ENCODE measurements around the gene RARS2. TPM values are rescaled to one million over a fixed set of nuclear protein-coding genes. Genes with fewer than 3 reads are reported as not detected.
"Not testable (repeated sequence)": the region's sequence is repeated elsewhere in the genome, so short reads cannot be mapped to it uniquely, and the experiment has no call there.

Gene RARS2
- total RNA-seq, 3 donors from 2014 or later, result 29.3 to 33.1 (median 30.5) TPM

- no peak for TF ChIP-seq POLR2A (IDR thresholded peaks at IDR 0.05)
- TF ChIP-seq POLR2AphosphoS5 (IDR thresholded peaks at IDR 0.05), result no peak
- TF ChIP-seq CTCF (IDR thresholded peaks at IDR 0.05), result no peak
- no peak for DNase-seq (ENCODE audit: low spot score in 2 of 2)
- no peak overlapping the region for H3K4me3 ChIP-seq
- H3K9me3 ChIP-seq, result no peaks in the 10 kb centered on the region
- no peaks in the 10 kb centered on the region for H3K4me1 ChIP-seq
- no peaks in the 10 kb centered on the region for H3K36me3 ChIP-seq
- no peaks in the 10 kb centered on the region for H3K27me3 ChIP-seq
- H3K27ac ChIP-seq, result no peak overlapping the region
- intact Hi-C loops (cut with DNase I; ENCODE audit: low total_unique reads), result no loop called here
Measured at GRCh38 chr6:87630746-87631145, 41.0 kb upstream of the RARS2 start.

- Histone ChIP-seq H3K27me3 (no peaks in the 10 kb centered on the region), H3K27ac (no peak overlapping the region), H3K4me1 (no peaks in the 10 kb centered on the region), H3K4me3 (no peak overlapping the region), H3K9me3 (no peaks in the 10 kb centered on the region), H3K36me3 (no peaks in the 10 kb centered on the region)
- no peak for DNase-seq (ENCODE audit: low spot score in 2 of 2)
- intact Hi-C loops (cut with DNase I; ENCODE audit: low total_unique reads), result no loop called here
- TF ChIP-seq CTCF (IDR thresholded peaks at IDR 0.05), result no peak
- TF ChIP-seq POLR2A (IDR thresholded peaks at IDR 0.05), result no peak
- TF ChIP-seq POLR2AphosphoS5 (IDR thresholded peaks at IDR 0.05), result no peak
Measured at GRCh38 chr6:87628881-87629280, 39.1 kb upstream of the RARS2 start.

GRCh38 chr6:87628424-87628823, 38.6 kb upstream of the RARS2 start:
- Histone ChIP-seq H3K27me3 (no peaks in the 10 kb centered on the region), H3K4me3 (no peak overlapping the region), H3K27ac (no peak overlapping the region), H3K9me3 (no peaks in the 10 kb centered on the region), H3K36me3 (no peaks in the 10 kb centered on the region), H3K4me1 (no peaks in the 10 kb centered on the region)
- intact Hi-C loops (cut with DNase I; ENCODE audit: low total_unique reads), result no loop called here
- no peak for TF ChIP-seq POLR2AphosphoS5 (IDR thresholded peaks at IDR 0.05)
- no peak for TF ChIP-seq CTCF (IDR thresholded peaks at IDR 0.05)
- no peak for TF ChIP-seq POLR2A (IDR thresholded peaks at IDR 0.05)
- no peak for DNase-seq (ENCODE audit: low spot score in 2 of 2)

- DNase-seq (ENCODE audit: low spot score in 2 of 2), result no peak
- no peak overlapping the region for H3K27ac ChIP-seq
- no peaks in the 10 kb centered on the region for H3K4me1 ChIP-seq
- H3K36me3 ChIP-seq, result no peaks in the 10 kb centered on the region
- no peaks in the 10 kb centered on the region for H3K27me3 ChIP-seq
- TF ChIP-seq POLR2AphosphoS5 (IDR thresholded peaks at IDR 0.05), result no peak
- no peaks in the 10 kb centered on the region for H3K9me3 ChIP-seq
- intact Hi-C loops (cut with DNase I; ENCODE audit: low total_unique reads), result no loop called here
- H3K4me3 ChIP-seq, result no peak overlapping the region
Measured at GRCh38 chr6:87623248-87623647, 33.5 kb upstream of the RARS2 start.

- Histone ChIP-seq H3K9me3 (no peaks in the 10 kb centered on the region), H3K4me3 (no peak overlapping the region), H3K27ac (no peak overlapping the region), H3K4me1 (no peaks in the 10 kb centered on the region), H3K27me3 (no peaks in the 10 kb centered on the region), H3K36me3 (no peaks in the 10 kb centered on the region)
- TF ChIP-seq CTCF (IDR thresholded peaks at IDR 0.05), result no peak
- TF ChIP-seq POLR2A (IDR thresholded peaks at IDR 0.05), result no peak
- no peak for TF ChIP-seq POLR2AphosphoS5 (IDR thresholded peaks at IDR 0.05)
- intact Hi-C loops (cut with DNase I; ENCODE audit: low total_unique reads), result no loop called here
- DNase-seq (ENCODE audit: low spot score in 2 of 2), result no peak
Measured at GRCh38 chr6:87618531-87618930, 28.7 kb upstream of the RARS2 start.

GRCh38 chr6:87617405-87617804, 27.6 kb upstream of the RARS2 start:
- H3K4me3 ChIP-seq, result no peak overlapping the region
- DNase-seq (ENCODE audit: low spot score in 2 of 2), result no peak
- no peaks in the 10 kb centered on the region for H3K27me3 ChIP-seq
- intact Hi-C loops (cut with DNase I; ENCODE audit: low total_unique reads), result no loop called here
- H3K27ac ChIP-seq, result no peak overlapping the region
- no peaks in the 10 kb centered on the region for H3K9me3 ChIP-seq
- TF ChIP-seq POLR2A (IDR thresholded peaks at IDR 0.05), result no peak
- no peak for TF ChIP-seq CTCF (IDR thresholded peaks at IDR 0.05)
- TF ChIP-seq POLR2AphosphoS5 (IDR thresholded peaks at IDR 0.05), result no peak
- H3K36me3 ChIP-seq, result peaks cover 2% of the 10 kb centered on the region
- no peaks in the 10 kb centered on the region for H3K4me1 ChIP-seq

GRCh38 chr6:87613018-87613417, 23.2 kb upstream of the RARS2 start:
- H3K9me3 ChIP-seq; H3K27ac ChIP-seq; DNase-seq (ENCODE audit: low spot score in 2 of 2); H3K4me1 ChIP-seq; H3K36me3 ChIP-seq; H3K27me3 ChIP-seq; intact Hi-C loops (cut with DNase I; ENCODE audit: low total_unique reads); H3K4me3 ChIP-seq: not testable (repeated sequence)
